ENCODE measurements around the gene MLXIP.

DNA sequence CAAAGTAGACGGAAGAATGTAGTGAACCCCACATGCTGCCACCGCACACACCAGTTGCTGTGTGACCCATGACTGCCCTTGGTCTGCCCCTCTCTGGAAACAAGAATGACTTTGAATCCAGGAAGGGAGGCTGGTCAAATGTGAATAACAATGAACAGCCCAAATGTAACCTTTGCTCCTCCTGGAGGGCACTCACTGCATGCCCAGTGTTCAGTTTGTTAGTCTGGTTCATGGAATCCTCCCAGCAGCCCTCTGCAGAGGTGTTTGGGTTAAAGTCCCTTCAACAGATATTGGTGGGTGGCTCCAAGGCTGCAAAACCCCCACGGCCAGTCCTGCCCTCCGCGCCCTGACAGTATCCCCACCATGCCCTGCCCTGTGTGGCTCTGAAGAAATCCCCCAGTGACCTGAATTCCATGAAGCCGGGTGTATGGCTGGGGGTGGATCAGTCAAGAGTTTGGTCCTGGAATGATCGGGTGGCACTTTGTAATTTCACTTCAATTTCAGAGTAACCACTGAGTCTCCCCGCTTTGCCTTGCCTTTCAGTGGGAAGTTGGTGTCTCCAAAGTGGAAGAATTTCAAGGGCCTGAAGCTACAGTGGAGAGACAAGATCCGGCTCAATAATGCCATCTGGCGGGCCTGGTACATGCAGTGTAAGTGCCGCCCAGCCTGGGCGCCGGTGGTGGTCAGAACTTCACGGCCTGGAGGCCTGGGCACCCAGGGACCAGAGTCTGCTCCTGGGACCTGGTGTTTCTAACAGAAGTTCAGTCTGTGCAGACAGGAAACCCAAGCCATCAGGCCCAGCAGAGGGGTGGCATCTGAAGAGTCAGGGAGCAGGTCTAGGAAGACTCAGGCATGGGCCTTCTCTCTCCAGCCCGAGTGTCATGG, 48.4 kb downstream of the MLXIP start:
- TF ChIP-seq, protein P1, sequence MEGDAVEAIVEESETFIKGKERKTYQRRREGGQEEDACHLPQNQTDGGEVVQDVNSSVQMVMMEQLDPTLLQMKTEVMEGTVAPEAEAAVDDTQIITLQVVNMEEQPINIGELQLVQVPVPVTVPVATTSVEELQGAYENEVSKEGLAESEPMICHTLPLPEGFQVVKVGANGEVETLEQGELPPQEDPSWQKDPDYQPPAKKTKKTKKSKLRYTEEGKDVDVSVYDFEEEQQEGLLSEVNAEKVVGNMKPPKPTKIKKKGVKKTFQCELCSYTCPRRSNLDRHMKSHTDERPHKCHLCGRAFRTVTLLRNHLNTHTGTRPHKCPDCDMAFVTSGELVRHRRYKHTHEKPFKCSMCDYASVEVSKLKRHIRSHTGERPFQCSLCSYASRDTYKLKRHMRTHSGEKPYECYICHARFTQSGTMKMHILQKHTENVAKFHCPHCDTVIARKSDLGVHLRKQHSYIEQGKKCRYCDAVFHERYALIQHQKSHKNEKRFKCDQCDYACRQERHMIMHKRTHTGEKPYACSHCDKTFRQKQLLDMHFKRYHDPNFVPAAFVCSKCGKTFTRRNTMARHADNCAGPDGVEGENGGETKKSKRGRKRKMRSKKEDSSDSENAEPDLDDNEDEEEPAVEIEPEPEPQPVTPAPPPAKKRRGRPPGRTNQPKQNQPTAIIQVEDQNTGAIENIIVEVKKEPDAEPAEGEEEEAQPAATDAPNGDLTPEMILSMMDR (conservative IDR thresholded peaks at IDR 0.05; ENCODE audit: low read depth, low read length), result no peak; the same call in 1 of the 2 replicates
- TF ChIP-seq POLR2A (IDR thresholded peaks at IDR 0.05; ENCODE audit: low read depth, low read length) (no peak), SMC3 (IDR thresholded peaks at IDR 0.05; ENCODE audit: low read depth, low read length) (no peak), MXI1 (IDR thresholded peaks at IDR 0.05; ENCODE audit: borderline replicate concordance, low read depth, low read length) (no peak), FOS (IDR thresholded peaks at IDR 0.05; ENCODE audit: low read depth, low read length) (no peak), RCOR1 (IDR thresholded peaks at IDR 0.05; ENCODE audit: insufficient replicate concordance, low read length) (no peak), MAFK (IDR thresholded peaks at IDR 0.05; ENCODE audit: low read depth, low read length) (no peak)

Measured in IMR-90 (cell line).